Stimulated activated CD8-positive, alpha-beta memory T cell treated with anti-CD3 and anti-CD28 coated beads, Interleukin-7, amount 100 ng/mL, for 48 hours (primary cell): Measurements from ENCODE around the gene TKT.
"Not testable (repeated sequence)": the region's sequence is repeated elsewhere in the genome, so short reads cannot be mapped to it uniquely, and the experiment has no call there.

Source experiments
- DNase-seq, 2 donors: peaks; one replicate each; pipeline ENCODE4 v3.0.0-alpha.2; 2020; ENCODE audit warnings: low read depth in 1 of 2; ENCODE audit errors: extremely low read depth in 1 of 2

The TKT gene, protein sequence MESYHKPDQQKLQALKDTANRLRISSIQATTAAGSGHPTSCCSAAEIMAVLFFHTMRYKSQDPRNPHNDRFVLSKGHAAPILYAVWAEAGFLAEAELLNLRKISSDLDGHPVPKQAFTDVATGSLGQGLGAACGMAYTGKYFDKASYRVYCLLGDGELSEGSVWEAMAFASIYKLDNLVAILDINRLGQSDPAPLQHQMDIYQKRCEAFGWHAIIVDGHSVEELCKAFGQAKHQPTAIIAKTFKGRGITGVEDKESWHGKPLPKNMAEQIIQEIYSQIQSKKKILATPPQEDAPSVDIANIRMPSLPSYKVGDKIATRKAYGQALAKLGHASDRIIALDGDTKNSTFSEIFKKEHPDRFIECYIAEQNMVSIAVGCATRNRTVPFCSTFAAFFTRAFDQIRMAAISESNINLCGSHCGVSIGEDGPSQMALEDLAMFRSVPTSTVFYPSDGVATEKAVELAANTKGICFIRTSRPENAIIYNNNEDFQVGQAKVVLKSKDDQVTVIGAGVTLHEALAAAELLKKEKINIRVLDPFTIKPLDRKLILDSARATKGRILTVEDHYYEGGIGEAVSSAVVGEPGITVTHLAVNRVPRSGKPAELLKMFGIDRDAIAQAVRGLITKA

DNA sequence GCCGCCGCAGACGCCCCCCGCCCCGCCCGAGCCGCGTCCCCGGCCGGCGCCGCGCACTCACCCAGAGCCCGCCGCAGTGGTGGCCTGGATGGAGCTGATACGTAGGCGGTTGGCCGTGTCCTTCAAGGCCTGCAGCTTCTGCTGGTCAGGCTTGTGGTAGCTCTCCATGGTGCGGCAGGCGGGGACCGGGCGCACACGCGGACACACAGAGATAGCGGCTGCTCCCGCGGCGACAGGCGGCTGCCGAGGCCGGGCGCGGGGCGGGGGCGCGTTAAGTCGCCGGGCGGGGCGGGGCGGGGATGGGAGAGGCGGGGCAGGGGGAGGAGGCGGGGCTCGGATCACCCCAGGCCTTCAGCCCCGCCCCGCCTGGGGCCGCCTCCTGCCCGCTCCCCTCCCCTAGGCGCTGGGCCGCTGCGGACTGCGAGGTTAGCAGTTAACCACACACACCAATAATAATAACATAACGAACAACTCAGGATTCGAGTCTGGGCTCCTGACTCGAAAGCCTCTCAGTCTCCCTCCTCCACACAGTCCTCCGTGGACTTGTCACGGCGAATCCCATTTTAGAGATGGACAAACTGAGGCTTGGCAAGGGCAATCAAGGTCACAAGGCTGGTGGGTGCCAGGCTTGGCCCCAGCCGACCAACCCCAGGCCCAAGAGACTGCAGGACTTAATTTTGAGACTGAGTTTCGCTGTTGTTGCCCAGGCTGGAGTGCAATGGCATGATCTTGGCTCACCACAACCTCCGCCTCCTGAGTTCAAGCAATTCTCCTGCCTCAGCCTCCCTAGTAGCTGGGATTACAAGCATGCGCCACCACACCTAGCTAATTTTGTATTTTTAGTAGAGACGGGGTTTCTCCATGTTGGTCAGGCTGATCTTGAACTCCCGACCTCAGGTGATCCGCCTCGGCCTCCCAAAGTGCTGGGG, at the start of gene TKT:
TSS of gene TKT (minus strand) at position 248 of the 929 bp plus-strand sequence. CDS start at position 168, 80 bp downstream.
- DNase-seq: peak; percentile 69 to 71

DNA sequence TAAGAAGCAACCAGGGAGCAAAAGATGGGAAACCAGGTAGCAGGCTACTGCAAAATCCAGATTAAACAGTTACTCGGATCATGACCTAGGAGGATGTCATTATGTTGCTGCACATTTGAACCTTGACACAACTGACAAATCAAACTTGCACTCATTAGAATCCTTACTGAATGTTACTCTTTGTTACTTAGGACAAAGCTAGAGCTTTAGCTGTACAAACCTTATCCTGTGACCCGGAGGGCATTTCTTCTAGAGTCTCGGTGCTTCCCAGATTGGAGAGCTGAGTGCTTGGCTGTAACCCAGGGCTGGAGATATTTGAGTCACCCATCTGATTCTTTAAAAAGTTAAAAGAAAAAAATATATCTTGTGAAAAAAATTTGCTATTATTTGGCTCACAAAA, 48.1 kb upstream of the TKT start:
- DNase-seq: no peak

DNA sequence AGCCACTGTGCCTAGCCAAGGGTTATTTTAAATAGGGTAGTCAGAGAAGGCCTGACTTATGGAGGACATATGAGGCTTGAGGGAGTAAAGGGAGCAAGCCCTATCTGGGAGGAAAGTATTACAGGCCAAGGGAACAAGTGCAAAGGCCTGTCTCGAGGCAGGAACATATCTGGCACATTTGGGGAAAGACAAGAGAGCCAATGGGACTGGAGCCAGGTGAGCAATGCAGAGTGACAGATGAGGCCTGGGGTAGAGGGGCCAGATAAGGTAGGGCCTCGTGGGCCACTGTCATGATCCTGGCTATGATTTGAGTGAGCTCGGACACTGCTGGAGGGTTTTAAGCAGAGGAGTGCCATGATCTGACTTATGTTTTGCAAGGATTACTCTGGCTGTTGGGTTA, 47.7 kb upstream of the TKT start:
- no peak for DNase-seq

DNA sequence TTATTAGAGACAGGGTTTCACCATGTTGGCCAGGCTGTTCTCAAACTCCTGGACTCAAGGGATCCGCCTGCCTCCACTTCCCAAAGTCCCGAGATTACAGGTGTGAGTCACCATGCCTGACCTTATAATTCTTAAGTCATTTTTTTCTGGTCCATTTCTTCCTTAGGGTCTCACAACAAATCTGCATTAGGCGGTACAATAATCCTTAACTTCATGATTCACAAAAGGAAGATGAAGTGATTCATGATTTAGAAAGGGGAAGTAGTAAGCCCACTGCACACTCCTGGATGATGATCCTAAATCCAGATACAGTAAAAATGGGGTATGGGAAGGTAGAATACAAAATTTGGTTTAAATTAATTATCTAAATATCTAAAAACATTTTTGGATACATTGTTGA, 45.0 kb upstream of the TKT start:
- DNase-seq: no peak

DNA sequence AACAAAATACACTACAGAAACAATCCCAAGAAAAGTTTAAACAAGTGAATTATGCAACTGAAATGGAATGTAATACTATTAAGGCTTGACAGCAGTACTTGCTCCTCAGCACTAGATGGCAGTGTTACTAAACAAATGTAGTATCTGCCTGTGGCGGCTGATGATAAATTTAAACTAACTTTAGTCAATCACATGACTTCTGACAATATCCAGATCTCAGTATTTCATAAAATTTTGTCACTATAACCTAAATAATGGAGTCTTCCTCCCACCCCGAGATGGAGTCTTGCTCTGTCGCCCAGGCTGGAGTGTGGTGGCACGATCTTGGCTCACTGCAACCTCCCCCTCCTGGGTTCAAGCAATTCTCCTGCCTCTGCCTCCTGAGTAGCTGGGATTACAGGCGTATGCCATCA, 43.8 kb upstream of the TKT start:
- DNase-seq: not testable (repeated sequence)

DNA sequence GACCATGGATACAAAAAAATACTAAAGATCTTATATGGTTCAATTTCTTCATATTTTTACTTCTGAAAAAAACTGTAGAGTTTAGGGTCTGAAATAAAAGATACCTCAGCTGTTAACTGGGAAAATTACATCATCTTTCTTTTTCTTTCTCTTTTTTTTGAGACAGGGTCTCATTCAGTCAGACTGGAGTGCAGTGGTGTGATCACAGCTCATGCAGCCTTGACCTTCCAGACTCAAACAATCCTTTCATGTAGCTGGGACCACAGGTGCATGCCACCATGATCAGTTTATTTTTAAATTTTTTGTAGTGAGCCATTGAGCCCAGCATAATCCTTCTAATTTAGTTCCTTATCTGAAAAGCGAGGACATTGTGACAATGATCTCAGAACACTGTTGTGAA, 39.6 kb upstream of the TKT start:
- DNase-seq: no peak

DNA sequence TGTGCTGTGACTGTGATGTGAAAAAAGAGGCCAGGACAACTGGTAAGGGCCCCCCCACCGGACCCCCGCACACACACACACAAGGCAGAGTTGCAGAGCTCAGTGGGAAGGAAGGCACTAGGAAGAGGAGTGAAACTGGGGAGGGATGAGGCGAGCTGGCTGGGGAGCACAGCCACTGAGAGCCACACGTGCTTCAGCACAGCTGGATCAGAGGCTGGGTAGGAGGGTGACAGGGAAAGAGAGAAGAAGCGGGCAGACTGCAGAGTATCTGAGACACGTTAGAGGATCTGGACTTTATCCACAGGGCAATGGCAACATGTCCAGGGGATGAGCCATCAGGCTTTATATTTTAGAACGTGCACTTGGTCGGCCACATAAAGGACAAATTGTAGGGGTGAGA, 38.0 kb upstream of the TKT start:
- DNase-seq: no peak

DNA sequence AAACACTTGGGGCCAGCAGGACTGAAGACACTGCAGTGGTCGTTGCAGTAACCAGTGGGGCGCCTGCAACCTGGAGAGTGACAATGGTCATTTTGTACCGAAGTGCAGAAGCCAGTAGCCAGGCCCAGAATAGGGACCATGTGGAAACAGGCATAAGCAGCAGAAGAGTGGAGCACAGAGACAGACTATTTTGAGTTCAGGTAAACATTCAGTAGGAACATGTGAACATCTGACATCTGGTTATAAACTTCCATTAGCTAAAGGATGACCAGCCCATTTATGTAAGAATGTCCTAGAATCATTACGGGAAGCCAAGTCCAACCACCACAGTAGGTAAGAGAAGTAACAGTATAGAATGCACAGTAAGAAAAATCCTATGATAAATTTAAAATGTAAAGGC, 32.4 kb upstream of the TKT start:
- no peak for DNase-seq

DNA sequence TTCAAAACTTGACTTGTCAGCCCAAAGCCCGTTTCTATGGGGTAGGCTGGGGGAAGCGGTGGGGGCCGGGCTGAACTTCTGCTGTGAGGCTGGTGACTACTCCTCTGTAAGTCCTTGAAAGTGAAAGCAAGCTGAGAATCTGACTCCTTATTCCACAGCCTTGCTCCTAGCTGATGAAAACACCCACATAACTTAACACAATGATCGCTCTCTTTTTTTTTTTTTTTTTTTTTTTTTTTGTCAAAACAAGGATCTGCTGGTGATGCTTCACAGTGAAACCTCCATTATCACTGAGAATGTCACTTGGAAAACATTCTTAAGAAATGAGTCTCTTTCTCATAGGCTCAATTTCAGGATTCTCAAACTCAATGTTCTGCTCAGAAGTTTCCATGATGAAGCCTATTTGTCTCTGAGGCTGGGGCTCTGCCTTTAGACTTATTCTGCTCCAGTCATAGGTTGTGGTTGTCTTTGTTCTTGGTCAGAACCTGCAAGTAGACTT, 31.4 kb upstream of the TKT start:
- no peak for DNase-seq

DNA sequence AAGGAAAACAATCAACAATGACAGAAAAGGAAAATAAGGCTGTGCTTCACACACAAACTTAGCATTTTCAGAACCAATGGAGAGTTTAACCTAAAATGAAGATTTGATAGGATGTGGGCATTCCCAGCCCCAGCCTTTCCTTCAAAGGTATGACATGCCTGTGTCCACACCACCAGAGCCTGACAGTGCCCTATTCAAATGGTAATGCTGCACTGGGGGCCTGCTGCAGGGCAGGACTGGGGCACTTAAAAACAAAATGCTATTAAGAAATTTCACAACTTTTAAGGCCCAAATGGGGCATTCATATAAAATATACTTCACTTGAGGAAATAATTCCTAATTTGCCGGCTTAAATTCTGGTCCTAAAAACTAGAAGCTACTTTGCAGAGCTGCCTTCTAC, 30.9 kb upstream of the TKT start:
- no peak for DNase-seq

DNA sequence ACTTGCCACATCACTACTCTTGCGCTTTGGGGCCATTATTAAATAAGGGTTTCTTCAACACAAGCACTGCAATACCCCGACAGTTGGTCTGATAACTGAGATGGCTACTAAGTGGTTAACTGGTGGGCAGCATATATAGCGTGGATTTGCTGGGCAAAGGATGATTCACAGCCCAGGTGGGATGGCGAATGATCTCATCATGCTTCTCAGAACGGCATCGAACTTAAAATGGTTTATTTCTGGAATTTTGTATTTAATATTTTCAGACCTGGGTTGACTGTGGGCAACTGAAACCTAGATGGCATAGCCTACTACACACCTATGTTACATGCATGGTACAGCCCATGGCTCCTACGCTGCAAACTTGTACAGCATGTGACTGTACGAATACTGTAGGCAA, 26.8 kb upstream of the TKT start:
- no peak for DNase-seq

DNA sequence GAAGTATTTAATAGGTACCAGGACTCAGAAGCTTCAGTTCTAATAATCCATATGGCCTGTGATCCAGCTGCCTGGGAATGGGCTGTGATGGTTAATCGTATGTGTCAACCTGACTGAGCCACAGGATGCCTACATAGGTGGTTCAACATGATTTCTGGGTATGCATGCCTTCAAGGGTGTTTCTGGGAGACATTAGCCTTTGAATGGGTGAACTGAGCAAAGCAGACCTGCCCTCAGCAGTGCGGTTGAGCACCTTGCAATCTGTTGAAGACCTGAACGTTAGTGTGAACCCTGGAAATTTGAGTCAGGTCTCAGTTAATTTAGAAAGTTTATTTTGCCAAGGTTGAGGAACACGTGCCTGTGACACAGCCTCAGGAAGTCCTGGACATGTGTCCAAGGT, 22.8 kb upstream of the TKT start:
- no peak for DNase-seq

DNA sequence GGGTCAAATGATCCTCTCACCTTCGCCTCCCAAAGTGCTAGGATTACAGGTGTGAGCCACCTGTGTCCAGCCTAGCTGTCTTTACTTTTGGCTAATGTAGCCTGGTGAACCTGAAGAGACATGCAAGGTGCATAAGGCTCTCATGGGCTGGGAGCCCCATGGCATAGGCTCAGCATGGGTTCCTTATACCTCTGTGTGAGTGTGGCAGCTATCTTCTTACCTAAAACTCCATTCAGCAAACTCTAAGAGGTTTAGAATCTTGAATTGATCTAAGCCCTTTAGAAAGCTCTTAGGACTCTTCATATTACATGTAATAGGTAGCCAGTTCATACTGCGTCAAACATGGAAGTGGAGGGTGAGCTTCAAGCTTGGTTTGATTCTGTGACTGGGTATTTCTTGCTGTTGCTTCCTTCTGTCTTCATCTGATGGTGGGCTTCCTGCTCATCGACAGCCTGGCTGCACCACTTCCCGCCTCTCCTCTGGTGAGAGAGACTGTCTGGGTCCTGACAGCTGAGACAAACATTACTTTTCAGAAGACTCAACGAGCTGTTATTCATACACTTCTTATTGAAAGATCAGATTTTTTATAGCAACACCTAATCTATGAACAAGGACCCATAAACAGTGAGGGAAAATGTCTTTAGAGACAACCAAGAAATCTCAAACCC, 19.2 kb upstream of the TKT start:
- DNase-seq: no peak

DNA sequence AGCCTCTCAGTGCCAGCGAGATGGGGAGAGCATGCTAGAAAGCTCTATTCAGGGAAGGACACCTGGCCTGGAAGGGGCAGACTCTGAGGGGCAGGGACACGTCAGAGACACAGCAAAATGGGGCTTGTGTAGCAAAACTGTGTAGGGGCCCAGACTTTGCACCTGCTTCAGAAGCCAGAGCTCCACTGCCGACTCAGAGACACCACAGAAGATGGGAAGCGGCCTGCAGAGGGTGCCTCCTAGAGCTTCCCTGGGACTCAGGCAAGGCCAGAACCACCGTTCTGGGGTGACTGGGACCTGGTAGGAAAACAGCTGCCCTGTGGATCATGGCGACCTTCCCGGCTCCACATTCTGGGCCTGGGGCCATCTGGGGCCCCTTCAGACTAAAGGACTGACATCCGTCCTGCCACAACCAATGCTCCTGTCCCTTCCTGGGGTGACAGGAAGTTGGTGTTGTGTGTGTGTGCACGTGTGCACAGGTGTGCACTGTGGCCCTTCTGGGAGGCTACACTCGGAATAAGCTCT, 17.4 kb upstream of the TKT start:
- no peak for DNase-seq

DNA sequence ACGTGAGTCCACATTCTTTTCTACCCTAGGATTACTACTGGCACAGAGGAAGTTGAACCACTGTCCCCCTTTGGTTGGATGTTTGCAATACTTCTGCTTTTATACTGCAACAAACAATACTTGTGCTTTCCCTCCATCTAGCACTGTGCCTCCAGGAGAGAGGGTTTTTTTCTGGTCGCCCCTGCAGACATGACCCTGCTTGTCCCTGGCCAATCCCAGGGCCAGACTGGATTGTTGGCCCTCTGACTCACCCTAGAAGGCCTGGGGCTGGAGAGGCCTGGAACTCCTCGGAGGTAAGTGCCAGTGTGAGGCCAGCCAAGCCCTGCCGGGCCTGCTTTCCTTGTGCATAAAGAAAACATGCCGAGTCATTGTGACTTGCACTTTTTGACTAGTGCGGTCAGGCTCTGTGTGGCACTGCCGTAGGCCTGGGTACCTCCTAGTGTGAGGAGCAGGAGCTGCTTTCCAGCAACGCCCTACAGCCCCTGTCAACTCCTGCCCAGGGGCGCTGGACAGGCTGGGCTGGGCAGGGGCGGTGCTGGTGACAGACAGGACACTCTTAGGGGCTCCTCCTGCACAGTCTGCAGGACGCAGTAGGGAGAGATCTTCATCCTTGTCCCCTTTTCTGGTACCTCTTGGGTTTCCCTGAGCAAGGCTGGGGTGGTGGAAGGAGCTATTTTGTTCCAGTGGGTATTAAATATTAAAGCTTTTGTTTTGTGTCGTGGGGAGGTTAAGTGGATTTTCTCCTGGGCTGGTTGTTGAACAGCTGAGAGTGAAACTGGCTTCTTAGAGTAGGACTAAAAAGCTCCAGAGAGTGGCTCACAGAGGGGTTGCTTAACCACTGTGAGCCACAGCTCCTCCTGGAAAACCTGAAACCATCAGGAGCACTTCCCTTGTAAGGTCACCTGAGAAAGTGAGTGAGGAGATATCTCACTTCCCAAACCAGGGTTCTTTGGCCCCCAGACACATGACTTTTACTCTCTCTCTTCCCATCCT, 14.4 kb upstream of the TKT start:
- DNase-seq: no peak

DNA sequence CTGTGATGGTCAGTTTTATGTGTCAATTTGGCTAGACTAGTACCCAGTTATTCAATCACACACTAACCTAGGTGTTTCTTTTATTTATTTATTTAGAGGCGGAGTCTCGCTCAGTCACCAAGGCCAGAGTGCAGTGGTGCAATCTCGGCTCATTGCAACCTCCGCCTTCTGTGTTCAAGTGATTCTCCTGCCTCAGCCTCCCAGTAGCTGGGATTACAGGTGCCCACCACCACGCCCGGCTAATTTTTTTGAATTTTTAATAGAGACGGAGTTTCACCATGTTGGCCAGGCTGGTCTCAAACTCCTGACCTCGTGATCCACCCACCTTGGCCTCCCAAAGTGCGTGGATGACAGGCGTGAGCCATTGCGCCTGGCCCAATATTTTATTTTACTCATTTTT, 13.4 kb upstream of the TKT start:
- not testable (repeated sequence) for DNase-seq

DNA sequence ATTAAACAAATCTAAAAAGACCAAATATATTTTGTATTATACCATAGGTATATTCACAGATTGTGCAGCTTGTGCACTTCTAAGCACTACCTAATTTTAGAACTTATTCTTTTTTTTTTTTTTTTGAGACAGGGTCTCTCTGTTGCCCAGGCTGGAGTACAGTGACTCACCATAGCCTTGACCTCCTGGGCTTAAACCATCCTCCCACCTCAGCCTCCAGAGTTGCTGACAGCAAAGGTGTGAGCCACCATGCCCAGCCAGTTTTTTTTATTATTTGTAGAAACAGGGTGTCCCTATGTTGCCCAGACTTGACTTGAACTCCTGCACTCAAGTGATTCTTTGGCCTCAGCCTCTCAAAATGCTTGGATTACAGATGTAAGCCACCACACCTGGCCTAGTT, 11.9 kb upstream of the TKT start:
- DNase-seq: no peak

DNA sequence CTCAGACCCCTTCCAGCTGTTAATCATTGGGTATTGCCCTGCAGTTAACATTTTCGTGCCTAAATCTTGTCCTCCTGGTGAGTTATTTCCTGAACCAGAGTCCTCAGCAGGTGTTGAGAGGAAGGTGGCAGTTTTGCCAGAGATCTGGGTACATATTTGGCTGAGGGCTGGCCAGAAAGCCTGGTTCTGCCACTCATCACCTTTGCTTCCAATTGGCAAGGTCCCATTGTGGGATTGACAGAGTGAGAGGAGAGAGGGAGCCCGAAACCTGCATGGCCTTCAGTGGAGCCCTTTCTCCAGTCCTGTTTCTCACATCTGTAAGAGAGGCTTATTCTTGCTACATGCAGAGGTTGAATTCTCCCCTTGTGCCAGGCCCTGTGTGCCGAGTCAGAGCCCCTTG, 8.9 kb upstream of the TKT start:
- no peak for DNase-seq

DNA sequence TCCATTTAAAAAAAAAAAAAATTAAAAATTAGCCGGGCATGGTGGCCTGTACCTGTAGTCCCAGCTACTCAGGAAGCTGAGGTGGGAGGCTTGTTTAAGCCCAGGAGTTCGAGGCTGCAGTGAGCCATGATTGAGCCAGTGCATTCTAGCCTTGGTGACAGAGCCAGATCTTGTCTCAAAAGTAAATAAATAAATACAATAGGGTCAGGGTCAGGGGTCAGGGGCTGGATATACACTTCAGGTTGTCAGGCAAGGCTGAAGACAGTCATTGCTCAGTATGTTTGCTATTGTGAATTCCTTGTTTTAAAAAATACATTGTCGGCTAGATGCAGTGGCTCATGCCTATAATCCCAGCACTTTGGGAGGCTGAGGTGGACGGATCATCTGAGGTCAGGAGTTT, 8.1 kb upstream of the TKT start:
- DNase-seq: no peak
